ENCODE data around the gene PDLIM5.

- TF ChIP-seq CTCF (IDR thresholded peaks at IDR 0.05) = no peak
- no peak for TF ChIP-seq EP300 (IDR thresholded peaks at IDR 0.05)
- TF ChIP-seq POLR2AphosphoS5 (IDR thresholded peaks at IDR 0.05) = no peak
Observed at GRCh38 chr4:94562285-94562684, 110.5 kb downstream of the PDLIM5 start.

Measured in suprapubic skin (tissue), 4 donors.